BE2C (cell line): Measurements from ENCODE around the gene CST1. TPM values are rescaled to one million over a fixed set of nuclear protein-coding genes. Genes with fewer than 3 reads are reported as not detected.
"Not testable (repeated sequence)": the region's sequence is repeated elsewhere in the genome, so short reads cannot be mapped to it uniquely, and the experiment has no call there.

ENCODE experiments used
- DNase-seq: peaks from one replicate; pipeline ENCODE4 v3.0.0-alpha.2; 2020
- H3K27me3 ChIP-seq: fragments of 250-450 bp; sonication (Bioruptor Pico); 2 replicates; pipeline ENCODE4 v1.5.1; 2020; ENCODE audit warnings: mild to moderate bottlenecking
- H3K36me3 ChIP-seq: fragments of 250-450 bp; sonication (Bioruptor Pico); 2 replicates; pipeline ENCODE4 v1.5.1; 2020; ENCODE audit warnings: mild to moderate bottlenecking
- H3K4me1 ChIP-seq: fragments of 250-450 bp; sonication (Bioruptor Pico); 2 replicates; pipeline ENCODE4 v1.5.1; 2020
- H3K4me3 ChIP-seq: 2 replicates; pipeline ENCODE4 v1.5.1; 2011; ENCODE audit warnings: low read depth, low read length
- H3K9me3 ChIP-seq: fragments of 250-450 bp; sonication (Bioruptor Pico); 2 replicates; pipeline ENCODE4 v1.5.1; 2020
- CTCF ChIP-seq: IDR thresholded peaks from 2 replicates; pipeline ENCODE4 v1.5.1; 2012; ENCODE audit warnings: mild to moderate bottlenecking, low read depth, low read length
- polyA plus RNA-seq: library from polyadenylated mRNA; unstranded; fragments of >200 nt; gene quantifications from one replicate; pipeline ENCODE4 v1.2.1, GENCODE V29; 2012; ENCODE audit warnings: low read depth, missing spikeins; ENCODE audit not compliant: insufficient read length, insufficient read depth

CST1 gene
- polyA plus RNA-seq: not detected

GRCh38 chr20:23750786-23751185 is at the start of gene CST1:
Gene CST1 (minus strand): TSS chr20:23750935. CDS start chr20:23750866, 69 bp downstream.
- H3K9me3 ChIP-seq, DNase-seq, H3K27me3 ChIP-seq, H3K4me3 ChIP-seq, H3K36me3 ChIP-seq, H3K4me1 ChIP-seq: not testable (repeated sequence)

- TF ChIP-seq CTCF: peak; percentile 44
- H3K4me1 ChIP-seq, H3K36me3 ChIP-seq, H3K9me3 ChIP-seq, H3K27me3 ChIP-seq, H3K4me3 ChIP-seq: not testable (repeated sequence)
- peak; percentile 29 for DNase-seq
Observed at GRCh38 chr20:23799216-23799847, 48.6 kb upstream of the CST1 start.

GRCh38 chr20:23795526-23795925 is 44.8 kb upstream of the CST1 start:
- TF ChIP-seq CTCF: no peak
- no peak overlapping the region for H3K4me3 ChIP-seq

GRCh38 chr20:23794841-23795240 is 44.1 kb upstream of the CST1 start:
- no peak for TF ChIP-seq CTCF

More at GRCh38 chr20:23795526-23795925, 44.8 kb upstream of the CST1 start:
- DNase-seq: no peak
- no peaks in the 10 kb centered on the region for H3K36me3 ChIP-seq
- H3K4me1 ChIP-seq: no peaks in the 10 kb centered on the region
- H3K27me3 ChIP-seq: no peaks in the 10 kb centered on the region
- no peaks in the 10 kb centered on the region for H3K9me3 ChIP-seq

GRCh38 chr20:23794065-23794464 is 43.3 kb upstream of the CST1 start:
- H3K9me3 ChIP-seq: no peaks in the 10 kb centered on the region
- no peak for DNase-seq
- no peak for TF ChIP-seq CTCF
- no peaks in the 10 kb centered on the region for H3K36me3 ChIP-seq
- H3K4me1 ChIP-seq: no peaks in the 10 kb centered on the region
- H3K4me3 ChIP-seq: no peak overlapping the region
- no peaks in the 10 kb centered on the region for H3K27me3 ChIP-seq

More at GRCh38 chr20:23794841-23795240, 44.1 kb upstream of the CST1 start:
- Histone ChIP-seq H3K9me3 (no peaks in the 10 kb centered on the region), H3K36me3 (no peaks in the 10 kb centered on the region), H3K4me3 (no peak overlapping the region), H3K4me1 (no peaks in the 10 kb centered on the region), H3K27me3 (no peaks in the 10 kb centered on the region)
- DNase-seq: no peak

- Histone ChIP-seq H3K9me3 (no peaks in the 10 kb centered on the region), H3K4me3 (no peak overlapping the region), H3K27me3 (no peaks in the 10 kb centered on the region), H3K36me3 (no peaks in the 10 kb centered on the region), H3K4me1 (no peaks in the 10 kb centered on the region)
- DNase-seq: no peak
- no peak for TF ChIP-seq CTCF
Observed at GRCh38 chr20:23783447-23783846, 32.7 kb upstream of the CST1 start.
